ENCODE results near the gene MITF.

MITF gene

GRCh38 chr3:69855436-69856162 lies 116.3 kb downstream of the MITF start:
- Histone ChIP-seq H3K9ac (no peak overlapping the region), H3K4me1 (peaks cover 2% of the 10 kb centered on the region)

GRCh38 chr3:69856965-69857705 lies 117.9 kb downstream of the MITF start:
- no peak overlapping the region for H3K27ac ChIP-seq
- H3K9me3 ChIP-seq (ENCODE audit: control insufficient read depth, low read length): no peaks in the 10 kb centered on the region
- no peak overlapping the region for H2AFZ ChIP-seq
- peaks cover 2% of the 10 kb centered on the region for H3K4me1 ChIP-seq
- H3K27me3 ChIP-seq (ENCODE audit: control insufficient read depth, insufficient read depth, low read length): no peaks in the 10 kb centered on the region
- no peak overlapping the region for H3K4me3 ChIP-seq (ENCODE audit: low read depth, low read length)
- no peak overlapping the region for H3K9ac ChIP-seq
- H3K36me3 ChIP-seq (ENCODE audit: control insufficient read depth, insufficient read depth, low read length): no peaks in the 10 kb centered on the region
- TF ChIP-seq CTCF (IDR thresholded peaks at IDR 0.05): no peak
- H3K4me2 ChIP-seq (ENCODE audit: low read length): no peak overlapping the region
- peaks cover 9% of the 10 kb centered on the region for H3K79me2 ChIP-seq

More at GRCh38 chr3:69855436-69856162, 116.3 kb downstream of the MITF start:
- peak overlapping the region; percentile 4 for H3K4me3 ChIP-seq (ENCODE audit: low read depth, low read length)
- H3K27me3 ChIP-seq (ENCODE audit: control insufficient read depth, insufficient read depth, low read length): no peaks in the 10 kb centered on the region
- no peaks in the 10 kb centered on the region for H3K36me3 ChIP-seq (ENCODE audit: control insufficient read depth, insufficient read depth, low read length)
- H3K9me3 ChIP-seq (ENCODE audit: control insufficient read depth, low read length): no peaks in the 10 kb centered on the region
- no peak overlapping the region for H3K27ac ChIP-seq
- no peak overlapping the region for H3K4me2 ChIP-seq (ENCODE audit: low read length)
- peaks cover 5% of the 10 kb centered on the region for H3K79me2 ChIP-seq
- peak; percentile 37 for TF ChIP-seq CTCF (IDR thresholded peaks at IDR 0.05)
- H2AFZ ChIP-seq: no peak overlapping the region

GRCh38 chr3:69861556-69861955 lies 122.3 kb downstream of the MITF start:
- TF ChIP-seq CTCF (IDR thresholded peaks at IDR 0.05): no peak
- Histone ChIP-seq H3K79me2 (peaks cover 14% of the 10 kb centered on the region), H3K4me3 (ENCODE audit: low read depth, low read length) (no peak overlapping the region), H3K27me3 (ENCODE audit: control insufficient read depth, insufficient read depth, low read length) (no peaks in the 10 kb centered on the region), H3K27ac (no peak overlapping the region), H3K36me3 (ENCODE audit: control insufficient read depth, insufficient read depth, low read length) (no peaks in the 10 kb centered on the region), H3K4me1 (no peaks in the 10 kb centered on the region), H3K4me2 (ENCODE audit: low read length) (no peak overlapping the region), H2AFZ (no peak overlapping the region), H3K9ac (no peak overlapping the region), H3K9me3 (ENCODE audit: control insufficient read depth, low read length) (no peaks in the 10 kb centered on the region)

- peaks cover 14% of the 10 kb centered on the region for H3K79me2 ChIP-seq
- TF ChIP-seq CTCF (IDR thresholded peaks at IDR 0.05): no peak
- H3K4me3 ChIP-seq (ENCODE audit: low read depth, low read length): no peak overlapping the region
- H3K4me2 ChIP-seq (ENCODE audit: low read length): no peak overlapping the region
- no peak overlapping the region for H2AFZ ChIP-seq
- no peaks in the 10 kb centered on the region for H3K4me1 ChIP-seq
- H3K36me3 ChIP-seq (ENCODE audit: control insufficient read depth, insufficient read depth, low read length): no peaks in the 10 kb centered on the region
- H3K27ac ChIP-seq: no peak overlapping the region
- H3K9ac ChIP-seq: no peak overlapping the region
- H3K27me3 ChIP-seq (ENCODE audit: control insufficient read depth, insufficient read depth, low read length): no peaks in the 10 kb centered on the region
- H3K9me3 ChIP-seq (ENCODE audit: control insufficient read depth, low read length): no peaks in the 10 kb centered on the region
Observed at GRCh38 chr3:69864141-69864540, 124.9 kb downstream of the MITF start.

All from parathyroid adenoma (tissue), 2 donors.